Measurements from ENCODE around the gene ERBB2.

DNA sequence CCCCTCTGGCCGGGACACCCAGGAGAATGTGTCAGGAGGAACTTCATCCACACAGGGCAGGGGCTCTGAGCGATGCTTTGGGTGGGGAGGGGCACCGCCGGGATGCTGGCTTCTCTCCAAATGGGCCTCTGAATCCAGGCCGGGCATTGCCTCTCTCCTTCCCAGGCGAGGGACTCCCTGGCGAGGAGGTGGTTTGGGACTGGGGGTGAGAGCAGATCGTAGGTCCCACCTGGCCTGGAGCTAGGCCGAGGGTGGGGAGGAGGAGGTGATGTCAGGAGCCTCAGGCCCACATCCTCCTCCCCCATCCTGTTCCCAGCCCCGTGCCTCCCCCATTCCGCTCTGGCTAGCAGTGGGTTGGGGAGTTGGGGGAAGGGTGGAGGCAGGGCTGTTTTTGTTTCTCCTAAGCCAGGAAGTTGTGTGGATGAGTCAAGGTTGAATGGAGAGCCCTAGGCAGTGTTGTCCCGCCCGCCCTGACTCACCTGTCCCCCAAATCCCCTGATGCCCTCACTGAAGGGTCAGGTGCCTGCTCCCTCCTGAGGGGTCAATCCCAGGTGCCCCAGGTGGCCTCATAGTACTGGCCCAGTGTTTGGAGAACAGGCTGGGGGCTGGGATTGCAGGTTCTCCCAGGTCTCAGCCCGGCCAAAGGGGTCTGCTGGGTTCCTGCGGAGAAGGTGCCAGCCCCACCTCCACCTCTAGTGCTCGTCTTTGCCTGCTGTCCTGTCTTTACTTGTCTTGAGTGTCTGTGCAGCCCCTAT is 40.7 kb downstream of the ERBB2 start:
- TF ChIP-seq SMAD3 (CRISPR knock-in tag; conservative IDR thresholded peaks at IDR 0.05) (no peak), ZNF253 (CRISPR knock-in tag; conservative IDR thresholded peaks at IDR 0.05) (no peak), C11orf30 (IDR thresholded peaks at IDR 0.05; ENCODE audit: low read depth) (no peak), PURB (CRISPR knock-in tag; IDR thresholded peaks at IDR 0.05; ENCODE audit: low read depth) (no peak), POLR2A (conservative IDR thresholded peaks at IDR 0.05) (no peak)
